Calu3 (cell line): ENCODE results near the gene NAV2. TPM values are rescaled to one million over a fixed set of nuclear protein-coding genes. Genes with fewer than 3 reads are reported as not detected.

ENCODE experiments used
- BruUV-seq: library from RNA; stranded (reverse); fragments of 400-500 nt; replicated peaks from 2 replicates; lab custom pipeline; 2021; lab: Mats Ljungman, UMichigan
- CTCF ChIA-PET: fragments of 300-600 bp; sonication (Branson Sonifier 250); formaldehyde crosslinking; loops from one replicate; lab custom pipeline; 2022; ENCODE audit warnings: antibody characterized with exemption; lab: Charles Lee
- DNase-seq: peaks from one replicate; pipeline ENCODE4 v3.0.0; 2022
- H3K27ac Mint-ChIP-seq: one replicate; pipeline ENCODE4 v1.8.0; 2022; ENCODE audit warnings: mixed read lengths; ENCODE audit not compliant: unreplicated experiment
- H3K27me3 Mint-ChIP-seq: one replicate; pipeline ENCODE4 v1.8.0; 2022; ENCODE audit warnings: mixed read lengths; ENCODE audit not compliant: unreplicated experiment
- H3K36me3 Mint-ChIP-seq: one replicate; pipeline ENCODE4 v1.8.0; 2022; ENCODE audit warnings: mild to moderate bottlenecking, moderate library complexity, mixed read lengths; ENCODE audit not compliant: insufficient read depth, unreplicated experiment
- H3K4me1 Mint-ChIP-seq: one replicate; pipeline ENCODE4 v1.8.0; 2022; ENCODE audit warnings: mild to moderate bottlenecking, low read depth, mixed read lengths; ENCODE audit not compliant: unreplicated experiment
- H3K4me3 Mint-ChIP-seq: one replicate; pipeline ENCODE4 v1.8.0; 2022; ENCODE audit warnings: mild to moderate bottlenecking, low read depth, moderate library complexity, mixed read lengths; ENCODE audit not compliant: unreplicated experiment
- H3K9me3 Mint-ChIP-seq: one replicate; pipeline ENCODE4 v1.8.0; 2022; ENCODE audit warnings: low read depth, mixed read lengths; ENCODE audit not compliant: unreplicated experiment
- CTCF ChIP-seq: fragments of 200-600 bp; IDR thresholded peaks from one replicate; pipeline ENCODE4 v1.8.0; 2022; ENCODE audit warnings: antibody characterized with exemption; ENCODE audit not compliant: unreplicated experiment
- intact Hi-C: fragments of 100-400 bp; cut with micrococcal nuclease; formaldehyde crosslinking; loops from one replicate; pipeline ENCODE4 v1.10.0; 2022; ENCODE audit not compliant: unreplicated experiment
- total RNA-seq: library from RNA; stranded (reverse); gene quantifications from 2 replicates; pipeline ENCODE4 v1.2.3, GENCODE V29; 2022

The NAV2 gene
- total RNA-seq, 1 experiment from 2014 or later, result 21.4 TPM

GRCh38 chr11:19701421-19701820 is 11.2 kb upstream of the NAV2 start:
- H3K4me3 Mint-ChIP-seq, result no peak overlapping the region
- H3K36me3 Mint-ChIP-seq, result no peaks in the 10 kb centered on the region
- BruUV-seq, result no TSS peak
- CTCF ChIA-PET, result no interaction called here
- H3K27me3 Mint-ChIP-seq, result no peaks in the 10 kb centered on the region
- DNase-seq, result no peak
- H3K27ac Mint-ChIP-seq, result no peak overlapping the region
- no peaks in the 10 kb centered on the region for H3K9me3 Mint-ChIP-seq
- H3K4me1 Mint-ChIP-seq, result peaks cover 23% of the 10 kb centered on the region
- no peak for TF ChIP-seq CTCF
- intact Hi-C loops, result no loop called here

- CTCF ChIA-PET, result no interaction called here
- Mint-ChIP-seq H3K27ac (no peak overlapping the region), H3K27me3 (no peaks in the 10 kb centered on the region), H3K36me3 (no peaks in the 10 kb centered on the region), H3K4me3 (no peak overlapping the region), H3K9me3 (no peaks in the 10 kb centered on the region), H3K4me1 (peaks cover 21% of the 10 kb centered on the region)
- no peak for DNase-seq
- no peak for TF ChIP-seq CTCF
- intact Hi-C loops, result no loop called here
- no TSS peak for BruUV-seq
These were observed 10.0 kb upstream of the NAV2 start for GRCh38 chr11:19702620-19703019.

- no peak for DNase-seq
- Mint-ChIP-seq H3K27ac (no peak overlapping the region), H3K4me1 (peaks cover 15% of the 10 kb centered on the region), H3K9me3 (no peaks in the 10 kb centered on the region), H3K36me3 (no peaks in the 10 kb centered on the region), H3K27me3 (no peaks in the 10 kb centered on the region), H3K4me3 (no peak overlapping the region)
- CTCF ChIA-PET, result interaction anchor here (0.6 kb wide), 1 partner anchor 177 kb away, joined by 11 read pairs; no protein-coding TSS in a partner anchor
- no TSS peak for BruUV-seq
- intact Hi-C loops, result no loop called here
- TF ChIP-seq CTCF, result no peak
These were observed 9.4 kb upstream of the NAV2 start for GRCh38 chr11:19703211-19703610.

- BruUV-seq, result no TSS peak
- Mint-ChIP-seq H3K9me3 (no peaks in the 10 kb centered on the region), H3K27ac (no peak overlapping the region), H3K27me3 (no peaks in the 10 kb centered on the region), H3K4me1 (peaks cover 10% of the 10 kb centered on the region), H3K36me3 (no peaks in the 10 kb centered on the region), H3K4me3 (no peak overlapping the region)
- intact Hi-C loops, result no loop called here
- TF ChIP-seq CTCF, result no peak
- CTCF ChIA-PET, result no interaction called here
- no peak for DNase-seq
These were observed 8.4 kb upstream of the NAV2 start for GRCh38 chr11:19704213-19704612.
